H1 (cell line): ENCODE data around the gene GP1BB. TPM values are rescaled to one million over a fixed set of nuclear protein-coding genes. Genes with fewer than 3 reads are reported as not detected.

ENCODE experiments used
- ATF2 ChIP-seq: IDR thresholded peaks from 2 replicates; pipeline ENCODE4 v1.6.1; 2012; ENCODE audit warnings: low read length, inconsistent platforms
- ATF3 ChIP-seq: IDR thresholded peaks from 2 replicates; pipeline ENCODE4 v1.6.1; 2011; ENCODE audit warnings: low read depth, mild to moderate bottlenecking, low read length; ENCODE audit not compliant: insufficient read depth
- BCL11A ChIP-seq, 2 experiments: IDR thresholded peaks; one replicate each; pipeline ENCODE4 v1.6.1; 2011; ENCODE audit warnings: low read depth in 2 of 2, low read length in 2 of 2, mild to moderate bottlenecking in 2 of 2
- BRCA1 ChIP-seq: IDR thresholded peaks from 2 replicates; pipeline ENCODE4 v1.6.1; 2012; ENCODE audit warnings: low read depth, low read length, improper control_type of control experiment
- CBX5 ChIP-seq: fragments of 300-800, 300-1000 bp; sonication (generic); IDR thresholded peaks from 2 replicates; pipeline ENCODE4 v1.7.1; 2016; ENCODE audit warnings: antibody characterized with exemption, low read length, low read depth
- CBX8 ChIP-seq: fragments of 300-800, 300-1000 bp; sonication (generic); IDR thresholded peaks from 2 replicates; pipeline ENCODE4 v1.7.1; 2016; ENCODE audit warnings: low read depth, low read length, borderline replicate concordance
- CEBPB ChIP-seq: IDR thresholded peaks from 2 replicates; pipeline ENCODE4 v1.6.1; 2012; ENCODE audit warnings: low read depth, low read length
- FOSL1 ChIP-seq: IDR thresholded peaks from 2 replicates; pipeline ENCODE4 v1.6.1; 2011; ENCODE audit warnings: mild to moderate bottlenecking, low read depth, low read length, moderate library complexity; ENCODE audit not compliant: insufficient read depth
- GABPA ChIP-seq: IDR thresholded peaks from 2 replicates; pipeline ENCODE4 v1.6.1; 2011; ENCODE audit warnings: mild to moderate bottlenecking, low read length, moderate library complexity, borderline replicate concordance; ENCODE audit not compliant: insufficient read depth
- MAX ChIP-seq: IDR thresholded peaks from 2 replicates; pipeline ENCODE4 v1.6.1; 2012; ENCODE audit warnings: inconsistent platforms
- NANOG ChIP-seq: IDR thresholded peaks from 2 replicates; pipeline ENCODE4 v1.6.1; 2011; ENCODE audit warnings: low read length, low read depth, mild to moderate bottlenecking, inconsistent platforms; ENCODE audit not compliant: insufficient read depth, poor library complexity, severe bottlenecking
- PHF8 ChIP-seq: fragments of 200-600 bp; sonication (generic); conservative IDR thresholded peaks from 2 replicates; pipeline ENCODE4 v1.7.1; 2012; ENCODE audit warnings: low read depth, mild to moderate bottlenecking, inconsistent platforms, low read length, moderate library complexity
- RNF2 ChIP-seq: fragments of 200-900, 300-1000 bp; sonication (generic); IDR thresholded peaks from 2 replicates; pipeline ENCODE4 v1.7.1; 2016; ENCODE audit warnings: borderline replicate concordance, low read depth, mild to moderate bottlenecking, antibody characterized with exemption, low read length; ENCODE audit not compliant: poor library complexity, severe bottlenecking; ENCODE audit errors: missing control alignments
- SIX5 ChIP-seq: IDR thresholded peaks from 2 replicates; pipeline ENCODE4 v1.6.1; 2011; ENCODE audit warnings: mild to moderate bottlenecking, low read depth, low read length
- SP4 ChIP-seq: IDR thresholded peaks from 2 replicates; pipeline ENCODE4 v1.6.1; 2012; ENCODE audit warnings: low read length, inconsistent platforms
- SUZ12 ChIP-seq: fragments of 200-600 bp; sonication (generic); IDR thresholded peaks from 2 replicates; pipeline ENCODE4 v1.6.1; 2012; ENCODE audit warnings: mild to moderate bottlenecking, inconsistent platforms, low read length, moderate library complexity, mixed read lengths
- TBP ChIP-seq: IDR thresholded peaks from 2 replicates; pipeline ENCODE4 v1.6.1; 2011; ENCODE audit warnings: low read depth, low read length, improper control_type of control experiment
- TCF12 ChIP-seq: IDR thresholded peaks from 2 replicates; pipeline ENCODE4 v1.6.1; 2011; ENCODE audit warnings: low read depth, mild to moderate bottlenecking, low read length
- polyA plus RNA-seq, 7 experiments: library from polyadenylated mRNA; depleted of rRNA in 3 of 7; stranded (reverse) in 5 of 7; unstranded in 2 of 7; fragments of >200 nt in 5 of 7; fragments of 200-250 nt in 2 of 7; gene quantifications; 1 replicate in 5 of 7; 2 replicates in 1 of 7; 4 replicates in 1 of 7; pipeline versions ENCODE4 v1.2.1 to v1.2.3, GENCODE V29; 2011 to 2013; ENCODE audit warnings: missing spikeins in 2 of 7, mixed read lengths in 2 of 7
- total RNA-seq: library from RNA; stranded (reverse); fragmentation: NEBNext Ultra II Directional; extraction: Animal tissue kit (Norgen Biotek cat#: 25700); gene quantifications from 2 replicates; pipeline ENCODE4 v1.2.1, GENCODE V29; 2021
- TF ChIP-seq, protein P1 (sequence below): IDR thresholded peaks from 2 replicates; pipeline ENCODE4 v1.6.1; 2011; ENCODE audit warnings: low read length, improper control_type of control experiment

Gene GP1BB
- total and polyA plus RNA-seq, 2 of the 8 experiments (the other 6 are each of a cell fraction or from before 2014, with no cell fraction given), result 0.36 TPM; not detected in 1

DNA sequence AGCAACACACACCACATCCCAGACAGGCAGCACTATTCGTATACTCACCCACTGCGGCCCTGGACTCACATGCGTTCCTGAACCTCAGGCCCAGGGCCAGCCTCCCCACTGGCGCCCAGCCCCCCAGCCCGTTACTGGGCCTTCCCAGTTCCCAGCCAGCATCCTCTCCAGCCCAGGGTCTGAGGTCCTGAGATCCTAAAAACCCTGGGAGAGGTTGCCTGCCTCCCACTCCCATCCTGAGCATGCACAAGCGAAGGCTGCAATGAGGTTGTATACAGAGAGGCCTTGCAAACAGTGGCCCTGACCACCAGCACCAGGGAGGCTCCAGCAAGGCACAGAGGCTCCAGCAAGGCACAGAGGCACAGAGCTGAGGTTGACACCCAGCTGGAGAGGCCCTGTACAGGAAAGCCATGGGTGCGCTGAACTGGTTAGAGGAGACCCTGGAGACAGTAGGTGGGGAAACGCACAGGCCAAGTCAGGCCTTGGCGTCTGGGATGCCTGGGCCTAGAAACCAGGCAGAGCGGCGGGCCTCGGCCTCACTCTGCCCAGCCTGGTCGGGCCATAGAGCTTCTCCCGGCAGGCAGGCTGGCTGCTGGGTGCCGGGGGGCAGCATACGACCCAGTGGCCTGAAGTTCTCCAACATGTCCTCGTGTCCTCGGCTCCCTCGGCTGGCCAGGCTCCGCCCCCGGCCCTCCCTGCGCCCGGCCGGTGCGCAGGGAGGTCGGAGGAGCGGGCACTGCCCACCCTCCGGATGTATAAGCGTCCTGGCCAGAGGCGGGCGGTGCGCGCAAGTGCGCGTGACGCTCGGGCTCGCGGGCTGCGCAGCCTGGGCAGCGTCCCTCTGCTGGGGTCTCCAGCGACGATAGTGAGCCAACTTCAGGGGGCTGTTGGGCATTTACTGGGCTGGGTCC, 34.9 kb downstream of the GP1BB start (continued):
- peak; percentile 55; the same call in 1 of the 2 replicates for TF ChIP-seq SUZ12
- no peak for TF ChIP-seq TBP
- no peak for TF ChIP-seq CEBPB
- TF ChIP-seq CBX5, result no peak
- TF ChIP-seq SP4, result no peak
- no peak for TF ChIP-seq BRCA1
- no peak for TF ChIP-seq GABPA
- no peak for TF ChIP-seq NANOG
- TF ChIP-seq, protein P1, sequence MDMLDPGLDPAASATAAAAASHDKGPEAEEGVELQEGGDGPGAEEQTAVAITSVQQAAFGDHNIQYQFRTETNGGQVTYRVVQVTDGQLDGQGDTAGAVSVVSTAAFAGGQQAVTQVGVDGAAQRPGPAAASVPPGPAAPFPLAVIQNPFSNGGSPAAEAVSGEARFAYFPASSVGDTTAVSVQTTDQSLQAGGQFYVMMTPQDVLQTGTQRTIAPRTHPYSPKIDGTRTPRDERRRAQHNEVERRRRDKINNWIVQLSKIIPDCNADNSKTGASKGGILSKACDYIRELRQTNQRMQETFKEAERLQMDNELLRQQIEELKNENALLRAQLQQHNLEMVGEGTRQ, result no peak
- no peak for TF ChIP-seq BCL11A (IDR thresholded peaks at IDR 0.05; ENCODE audit: low read depth in 2 of 2, low read length in 2 of 2)
- peak; percentile 14; the same call in 1 of the 2 replicates for TF ChIP-seq MAX
- no peak for TF ChIP-seq FOSL1
- no peak for TF ChIP-seq TCF12
- no peak for TF ChIP-seq PHF8
- TF ChIP-seq SIX5, result no peak
- peak; percentile 8 for TF ChIP-seq RNF2
- TF ChIP-seq ATF3, result no peak
- TF ChIP-seq ATF2, result no peak
- 0 out of 2 replicates have a peak, but pooled peaks have one; percentile 11 for TF ChIP-seq CBX8
